Endothelial cell of umbilical vein (primary cell): ENCODE results near the gene NELFB. TPM values are rescaled to one million over a fixed set of nuclear protein-coding genes. Genes with fewer than 3 reads are reported as not detected.

Experiments used
- BruUV-seq: library from RNA; stranded (reverse); fragments of 400-500 nt; replicated peaks from 2 replicates; lab custom pipeline; 2021; lab: Mats Ljungman, UMichigan
- CTCF ChIA-PET: fragments of 300-600, 350-600 bp; sonication (Branson Sonifier 250); formaldehyde crosslinking; loops from one replicate; lab custom pipeline; 2021; ENCODE audit warnings: antibody characterized with exemption, inconsistent platforms; lab: Charles Lee
- POLR2A ChIA-PET: fragments of 300-600, 350-600 bp; sonication (Branson Sonifier 250); formaldehyde crosslinking; loops from one replicate; lab custom pipeline; 2021; ENCODE audit warnings: antibody characterized with exemption, inconsistent platforms; lab: Charles Lee
- DNase-seq: peaks from one replicate; pipeline ENCODE4 v3.0.0-alpha.2; 2011; ENCODE audit warnings: low read depth, low spot score
- FAIRE-seq: peaks from 2 replicates; lab custom pipeline; 2011; peaks lifted over from hg19 to GRCh38; lab: Jason Lieb, UNC
- H2AFZ ChIP-seq: 2 replicates; pipeline ENCODE4 v1.6.0; 2012; ENCODE audit warnings: low read depth, low read length, control low read depth, inconsistent platforms
- H3K27ac ChIP-seq: 2 replicates; pipeline ENCODE4 v1.5.1; 2011; ENCODE audit warnings: low read depth, mild to moderate bottlenecking, control low read depth, low read length, moderate library complexity; ENCODE audit not compliant: insufficient read depth
- H3K27me3 ChIP-seq, 2 experiments: 2 replicates each; pipeline versions ENCODE4 v1.6.0 to v1.6.1; 2011; ENCODE audit warnings: low read length in 2 of 2, mixed read lengths in 1 of 2; ENCODE audit not compliant: control insufficient read depth in 2 of 2, insufficient read depth in 2 of 2
- H3K36me3 ChIP-seq, 2 experiments: 2 replicates in 1 of 2; 3 replicates in 1 of 2; pipeline ENCODE4 v1.5.1; 2011; ENCODE audit warnings: low read length in 2 of 2, mild to moderate bottlenecking in 1 of 2, moderate library complexity in 1 of 2; ENCODE audit not compliant: control insufficient read depth in 2 of 2, insufficient read depth in 2 of 2; ENCODE audit errors: extremely low read depth in 1 of 2
- H3K4me1 ChIP-seq: 3 replicates; pipeline ENCODE4 v1.5.1; 2011; ENCODE audit warnings: mild to moderate bottlenecking, low read length; ENCODE audit not compliant: control insufficient read depth, insufficient read depth; ENCODE audit errors: extremely low read depth
- H3K4me2 ChIP-seq: 2 replicates; pipeline ENCODE4 v1.6.1; 2011; ENCODE audit warnings: low read length, control low read depth, mixed read lengths; ENCODE audit not compliant: insufficient read depth
- H3K4me3 ChIP-seq, 3 experiments: fragments of 200-600 bp in 1 of 3; sonication (generic), shearing (Covaris generic) in 1 of 3; replicated peaks in 1 of 3; 2 replicates each; pipeline ENCODE4 v1.5.1; 2011 to 2016; ENCODE audit warnings: control low read depth in 3 of 3, low read length in 3 of 3, mild to moderate bottlenecking in 2 of 3, inconsistent platforms in 1 of 3, low read depth in 1 of 3, moderate library complexity in 1 of 3; ENCODE audit not compliant: insufficient read depth in 1 of 3
- H3K79me2 ChIP-seq: 2 replicates; pipeline ENCODE4 v1.6.0; 2012; ENCODE audit warnings: low read length, inconsistent platforms; ENCODE audit not compliant: control insufficient read depth, insufficient read depth
- H3K9ac ChIP-seq: replicated peaks from 2 replicates; pipeline ENCODE3; 2011; ENCODE audit warnings: low read length, control low read depth; ENCODE audit not compliant: insufficient read depth; ENCODE audit errors: extremely low read depth
- H3K9me1 ChIP-seq: replicated peaks from 3 replicates; pipeline ENCODE4 v1.6.0; 2011; ENCODE audit warnings: mild to moderate bottlenecking, low read length; ENCODE audit not compliant: control insufficient read depth, insufficient read depth; ENCODE audit errors: extremely low read depth
- H3K9me3 ChIP-seq: replicated peaks from 2 replicates; pipeline ENCODE4 v1.5.1; 2012; ENCODE audit warnings: low read length, inconsistent platforms; ENCODE audit not compliant: control insufficient read depth, insufficient read depth
- H4K20me1 ChIP-seq: replicated peaks from 2 replicates; pipeline ENCODE3; 2011; ENCODE audit warnings: mild to moderate bottlenecking, low read length; ENCODE audit not compliant: control insufficient read depth, insufficient read depth; ENCODE audit errors: extremely low read depth
- EZH2 ChIP-seq: IDR thresholded peaks from 2 replicates; pipeline ENCODE4 v1.6.1; 2012; ENCODE audit warnings: borderline replicate concordance, low read depth, mild to moderate bottlenecking, moderate library complexity, low read length, inconsistent platforms; ENCODE audit not compliant: severe bottlenecking
- FOS ChIP-seq: IDR thresholded peaks from 2 replicates; pipeline ENCODE4 v1.6.1; 2011; ENCODE audit warnings: mild to moderate bottlenecking, low read length, moderate library complexity, borderline replicate concordance; ENCODE audit not compliant: insufficient read depth
- GATA2 ChIP-seq: IDR thresholded peaks from 2 replicates; pipeline ENCODE4 v1.7.0; 2011; ENCODE audit warnings: low read depth, mild to moderate bottlenecking, moderate library complexity, mixed read lengths, low read length; ENCODE audit not compliant: insufficient read length, insufficient read depth
- MYC ChIP-seq: IDR thresholded peaks from one replicate; pipeline ENCODE4 v1.6.1; 2011; ENCODE audit warnings: mild to moderate bottlenecking, low read depth, low read length
- POLR2A ChIP-seq: IDR thresholded peaks from 2 replicates; pipeline ENCODE4 v1.6.1; 2012; ENCODE audit warnings: low read depth, mild to moderate bottlenecking, control low read depth, low read length
- dilution Hi-C: fragments of 300-500 bp; cut with MboI; formaldehyde crosslinking; loops from one replicate; pipeline ENCODE4 v1.15.0; 2019; ENCODE audit warnings: low sequenced_read_pairs; ENCODE audit not compliant: extremely low pct_ligation_motif_present
- intact Hi-C: fragments of 100-400 bp; cut with micrococcal nuclease; formaldehyde crosslinking; loops from one replicate; pipeline ENCODE4 v1.10.0; 2022
- polyA plus RNA-seq, 4 experiments: library from polyadenylated mRNA; depleted of rRNA in 3 of 4; stranded (reverse) in 3 of 4; unstranded in 1 of 4; fragments of >200 nt; gene quantifications; 2 replicates each; pipeline versions ENCODE4 v1.2.1 to v1.2.3, GENCODE V29; 2011 to 2012; ENCODE audit warnings: missing spikeins in 1 of 4
- total RNA-seq: library from RNA; stranded (reverse); gene quantifications from 2 replicates; pipeline ENCODE4 v1.2.3, GENCODE V29; 2021
- TF ChIP-seq, protein P1 (sequence below): IDR thresholded peaks from 2 replicates; pipeline ENCODE4 v1.6.1; 2011; ENCODE audit not compliant: insufficient read depth, insufficient read length

The NELFB gene
- total and polyA plus RNA-seq, 2 donors (not counting 3 experiments of a cell fraction or from before 2014, with no cell fraction given): 62.3 to 76.1 TPM

DNA sequence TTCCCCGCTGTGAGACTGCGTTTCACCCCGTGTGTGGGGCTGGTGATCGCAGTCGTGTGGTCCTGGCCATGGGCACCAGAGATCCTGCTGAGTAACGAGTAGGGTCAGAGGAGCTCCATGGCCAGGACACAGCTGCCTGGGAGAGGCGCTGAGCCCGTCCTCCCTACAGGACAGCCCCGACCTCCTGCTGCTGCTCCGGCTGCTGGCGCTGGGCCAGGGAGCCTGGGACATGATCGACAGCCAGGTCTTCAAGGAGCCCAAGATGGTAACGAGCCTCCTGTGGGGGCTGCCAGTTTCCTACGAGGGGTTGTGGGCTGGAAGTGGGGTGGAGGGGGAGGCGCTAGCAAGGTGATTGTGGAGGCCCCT, 11.0 kb downstream of the NELFB start:
- Histone ChIP-seq H3K4me2 (no peak overlapping the region), H2AFZ (no peak overlapping the region), H3K36me3 (peaks cover 0 to 32% of the 10 kb centered on the region in 2 experiments), H4K20me1 (no peaks in the 10 kb centered on the region), H3K9me1 (no peaks in the 10 kb centered on the region), H3K27ac (no peak overlapping the region), H3K4me1 (peaks cover 22% of the 10 kb centered on the region), H3K9me3 (no peaks in the 10 kb centered on the region), H3K27me3 (no peaks in the 10 kb centered on the region), H3K9ac (no peak overlapping the region), H3K4me3 (no peak overlapping the region), H3K79me2 (no peaks in the 10 kb centered on the region)
- POLR2A ChIA-PET: no interaction called here
- BruUV-seq: no TSS peak
- intact Hi-C loops (no loop called here), dilution Hi-C loops (no loop called here)
- FAIRE-seq: no peak
- TF ChIP-seq MYC: no peak
- TF ChIP-seq GATA2: no peak
- TF ChIP-seq EZH2: no peak
- no peak for TF ChIP-seq POLR2A
- TF ChIP-seq, protein P1, sequence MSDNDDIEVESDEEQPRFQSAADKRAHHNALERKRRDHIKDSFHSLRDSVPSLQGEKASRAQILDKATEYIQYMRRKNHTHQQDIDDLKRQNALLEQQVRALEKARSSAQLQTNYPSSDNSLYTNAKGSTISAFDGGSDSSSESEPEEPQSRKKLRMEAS: no peak
- TF ChIP-seq FOS: no peak
- CTCF ChIA-PET: no interaction called here
- DNase-seq: no peak

DNA sequence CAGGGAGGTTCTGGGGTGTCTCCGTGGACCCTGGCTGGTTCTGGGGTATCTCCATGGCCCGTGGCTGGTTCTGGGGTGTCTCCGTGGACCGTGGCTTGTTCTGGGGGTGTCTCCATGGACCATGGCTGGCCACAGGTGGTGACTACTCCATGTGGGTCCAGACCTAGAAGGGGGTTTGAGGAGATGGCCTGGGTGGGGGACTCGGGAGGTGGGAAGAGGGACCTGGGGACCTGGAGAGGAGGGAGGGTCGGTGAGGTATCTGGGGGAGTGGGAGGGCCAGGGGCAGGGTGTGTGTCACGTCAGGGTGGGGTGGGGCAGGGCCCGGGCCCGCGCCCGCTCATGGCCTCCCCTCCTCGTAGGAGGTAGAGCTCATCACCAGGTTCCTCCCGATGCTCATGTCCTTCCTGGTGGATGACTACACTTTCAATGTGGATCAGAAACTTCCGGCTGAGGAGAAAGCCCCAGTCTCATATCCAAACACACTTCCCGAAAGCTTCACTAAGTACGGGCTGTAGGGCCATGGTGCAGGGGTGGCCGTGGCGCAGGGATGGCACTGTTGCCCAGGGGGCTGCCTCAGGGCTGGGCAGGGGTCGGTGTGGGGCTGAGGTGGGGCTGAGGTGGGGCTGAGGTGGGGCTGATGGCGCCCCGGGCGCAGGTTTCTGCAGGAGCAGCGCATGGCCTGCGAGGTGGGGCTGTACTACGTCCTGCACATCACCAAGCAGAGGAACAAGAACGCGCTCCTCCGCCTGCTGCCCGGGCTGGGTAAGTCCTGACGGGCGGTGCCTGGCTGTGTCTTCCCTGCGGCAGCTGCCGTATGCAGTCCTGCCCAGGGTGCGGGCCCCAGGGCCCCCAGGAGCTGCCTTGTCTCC, 11.7 kb downstream of the NELFB start:
- intact Hi-C loops (no loop called here), dilution Hi-C loops (no loop called here)
- CTCF ChIA-PET: interaction anchor here (0.7 kb wide), 1 partner anchor 30 kb away, joined by 3 read pairs; no protein-coding TSS in a partner anchor
- Histone ChIP-seq H2AFZ (no peak overlapping the region), H4K20me1 (no peaks in the 10 kb centered on the region), H3K79me2 (no peaks in the 10 kb centered on the region), H3K4me3 (no peak overlapping the region), H3K27me3 (no peaks in the 10 kb centered on the region), H3K4me2 (no peak overlapping the region), H3K9ac (no peak overlapping the region), H3K9me3 (no peaks in the 10 kb centered on the region), H3K4me1 (peaks cover 22% of the 10 kb centered on the region), H3K9me1 (no peaks in the 10 kb centered on the region), H3K36me3 (peaks cover 0 to 33% of the 10 kb centered on the region in 2 experiments), H3K27ac (no peak overlapping the region)
- no peak for DNase-seq
- BruUV-seq: no TSS peak
- FAIRE-seq: no peak
- POLR2A ChIA-PET: interaction anchor here (1.1 kb wide), 1 partner anchor 26 kb away, joined by 3 read pairs; the partner anchor contains the start of gene TUBB4B
- TF ChIP-seq GATA2: no peak
- TF ChIP-seq MYC: no peak
- TF ChIP-seq EZH2: no peak
- no peak for TF ChIP-seq POLR2A
